Measurements from ENCODE around the gene KCNMB3.
"Not testable (repeated sequence)": the region's sequence is repeated elsewhere in the genome, so short reads cannot be mapped to it uniquely, and the experiment has no call there.

The KCNMB3 gene

GRCh38 chr3:179256813-179257212, 5.9 kb upstream of the KCNMB3 start:
- no peak for TF ChIP-seq CTCF (IDR thresholded peaks at IDR 0.05; ENCODE audit: borderline replicate concordance, control extremely low read depth, extremely low read depth, insufficient read depth, missing control alignments)
- in situ Hi-C loops (cut with MboI; ENCODE audit: low sequenced_read_pairs, unreplicated experiment): no loop called here
- no peak for DNase-seq (ENCODE audit: low spot score)

DNA sequence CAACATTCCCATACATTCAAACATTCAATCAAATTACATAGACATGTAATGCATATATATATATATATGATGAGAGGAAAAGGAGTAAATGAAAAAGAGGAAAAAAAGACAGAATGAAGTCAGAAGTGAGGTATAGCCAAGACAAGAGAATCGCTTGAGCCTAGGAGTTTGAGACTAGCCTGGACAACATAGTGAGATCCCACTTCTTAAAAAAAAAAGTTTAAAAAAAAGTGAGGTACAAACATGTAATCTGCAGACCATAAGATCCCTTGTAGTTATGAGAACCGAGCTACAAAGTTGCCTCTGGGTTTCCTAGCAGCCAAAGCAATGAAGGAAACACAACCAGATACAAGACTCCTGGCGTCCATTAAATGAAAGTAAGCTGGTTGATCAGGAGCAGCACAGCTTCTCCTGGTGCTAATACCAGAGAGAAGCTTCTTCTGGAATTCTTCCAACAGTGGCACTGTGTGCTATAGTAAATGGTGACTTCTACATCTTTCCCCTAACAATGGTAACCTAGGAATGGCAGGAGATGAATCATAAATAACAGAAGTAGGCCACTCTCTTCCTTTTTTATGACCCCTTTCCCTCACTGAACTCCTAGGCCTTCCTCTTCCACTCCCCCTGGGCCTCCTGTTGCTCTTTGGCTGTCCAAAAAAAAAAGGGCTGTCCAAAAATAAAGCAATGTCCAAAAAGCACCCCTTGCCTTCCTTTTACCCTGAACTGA, 3.5 kb downstream of the KCNMB3 start:
- TF ChIP-seq CTCF (IDR thresholded peaks at IDR 0.05; ENCODE audit: borderline replicate concordance, control extremely low read depth, extremely low read depth, insufficient read depth, missing control alignments): no peak

DNA sequence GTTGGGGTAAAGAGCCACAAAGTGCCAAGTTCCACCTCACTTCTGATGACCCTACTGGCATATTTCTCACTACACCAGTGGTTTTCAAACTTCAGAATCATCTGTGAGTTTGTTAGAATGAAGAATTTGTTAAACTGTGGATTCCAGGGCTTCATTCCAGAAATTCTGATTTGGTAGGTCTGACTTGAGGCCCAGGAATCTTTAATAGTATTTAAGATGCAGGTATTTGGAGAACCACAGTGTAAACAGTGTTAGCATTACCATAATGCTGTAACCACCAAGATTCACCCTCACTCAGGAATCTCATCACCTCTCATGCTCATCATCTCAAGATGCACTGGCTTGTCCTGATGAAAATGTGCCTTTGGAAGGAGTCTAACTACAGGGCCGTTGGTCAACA, 6.0 kb downstream of the KCNMB3 start:
- TF ChIP-seq CTCF (IDR thresholded peaks at IDR 0.05; ENCODE audit: borderline replicate concordance, control extremely low read depth, extremely low read depth, insufficient read depth, missing control alignments): no peak
- DNase-seq (ENCODE audit: low spot score): no peak
- in situ Hi-C loops (cut with MboI; ENCODE audit: low sequenced_read_pairs, unreplicated experiment): no loop called here

More for the DNA sequence above, 3.5 kb downstream of the KCNMB3 start:
- DNase-seq (ENCODE audit: low spot score): no peak
- in situ Hi-C loops (cut with MboI; ENCODE audit: low sequenced_read_pairs, unreplicated experiment): no loop called here

DNA sequence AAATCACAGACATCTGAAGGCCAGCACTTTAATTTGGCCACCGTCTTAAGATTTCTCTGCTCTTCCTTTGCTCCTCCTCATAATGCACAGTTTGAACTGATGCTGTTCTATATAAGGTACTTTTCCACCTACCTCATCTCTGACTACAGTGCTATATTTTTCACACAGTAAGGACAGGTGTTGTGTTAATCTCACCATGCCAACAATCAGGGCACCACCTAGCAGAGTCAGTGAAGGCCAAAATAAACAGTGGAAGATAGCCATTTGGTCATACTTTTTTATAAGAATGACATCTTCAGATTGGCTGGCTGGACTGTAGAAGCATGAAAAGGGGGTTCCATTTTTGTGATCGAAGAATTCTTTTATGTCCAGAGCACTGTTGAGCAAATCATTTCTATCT, 8.1 kb downstream of the KCNMB3 start:
- in situ Hi-C loops (cut with MboI; ENCODE audit: low sequenced_read_pairs, unreplicated experiment); DNase-seq (ENCODE audit: low spot score): not testable (repeated sequence)

DNA sequence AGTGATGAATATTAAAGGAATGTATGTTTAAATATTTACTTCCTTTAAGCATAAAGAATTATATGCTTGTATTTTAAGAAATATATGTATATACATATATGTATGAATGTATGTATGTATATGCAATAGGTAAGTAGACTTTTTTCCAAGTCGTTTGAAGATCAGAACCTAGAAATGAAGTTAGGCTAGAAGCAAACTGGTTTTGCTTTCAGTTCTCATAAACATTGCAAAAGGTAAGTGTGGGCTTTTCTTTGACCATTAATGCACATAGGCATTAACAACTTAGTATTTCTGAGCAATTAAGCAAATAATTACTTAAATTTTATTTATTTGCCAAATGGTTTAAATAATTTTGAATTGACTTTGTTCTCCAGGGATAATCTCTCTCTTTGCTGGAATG, 10.6 kb downstream of the KCNMB3 start:
- DNase-seq (ENCODE audit: low spot score); in situ Hi-C loops (cut with MboI; ENCODE audit: low sequenced_read_pairs, unreplicated experiment): not testable (repeated sequence)

DNA sequence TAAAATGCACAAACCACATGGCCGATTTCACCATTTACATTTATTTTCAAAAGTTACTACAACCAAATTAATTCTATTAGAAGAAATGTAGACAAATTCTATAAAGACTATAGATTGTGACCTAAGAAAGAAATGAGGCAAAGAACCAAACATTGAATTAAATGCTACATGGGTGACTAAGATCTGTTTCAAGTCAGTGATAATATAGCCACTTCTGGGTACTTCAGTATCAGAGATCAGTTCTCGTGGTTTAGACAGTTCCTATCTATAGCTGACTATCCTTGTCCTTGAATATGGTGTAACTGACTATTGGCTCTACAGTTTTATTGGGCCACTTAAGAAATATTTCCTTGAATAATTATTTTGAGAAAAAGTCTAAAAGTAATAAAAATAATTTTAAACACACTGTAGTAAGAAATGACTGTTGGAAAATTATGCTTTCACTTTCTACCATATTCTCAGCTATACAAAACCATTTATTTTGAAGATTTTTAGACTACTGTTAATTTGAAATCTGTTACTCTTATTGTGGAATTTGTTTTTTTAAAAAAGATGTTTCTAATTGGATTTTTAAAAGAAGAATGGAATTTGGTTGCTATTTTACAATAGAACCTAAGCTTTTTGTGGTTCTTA, 14.1 kb downstream of the KCNMB3 start:
- in situ Hi-C loops (cut with MboI; ENCODE audit: low sequenced_read_pairs, unreplicated experiment): no loop called here
- TF ChIP-seq CTCF (IDR thresholded peaks at IDR 0.05; ENCODE audit: borderline replicate concordance, control extremely low read depth, extremely low read depth, insufficient read depth, missing control alignments): no peak
- no peak for DNase-seq (ENCODE audit: low spot score)

GRCh38 chr3:179234199-179234598, 16.7 kb downstream of the KCNMB3 start:
- no peak for DNase-seq (ENCODE audit: low spot score)
- no peak for TF ChIP-seq CTCF (IDR thresholded peaks at IDR 0.05; ENCODE audit: borderline replicate concordance, control extremely low read depth, extremely low read depth, insufficient read depth, missing control alignments)
- in situ Hi-C loops (cut with MboI; ENCODE audit: low sequenced_read_pairs, unreplicated experiment): no loop called here

Measured in GM13976 (cell line).